WTC11 (cell line): ENCODE results near the gene SUV39H2. TPM values are rescaled to one million over a fixed set of nuclear protein-coding genes. Genes with fewer than 3 reads are reported as not detected.

Source experiments
- ATAC-seq: fragments of 200-7000 bp; cut with Tn5 transposase; 2 replicates; pipeline ENCODE4 v1.10.0; 2021; ENCODE audit warnings: mild to moderate bottlenecking, moderate library complexity
- CTCF ChIA-PET: fragments of 300-600 bp; sonication (Branson Sonifier 250); formaldehyde crosslinking; loops from one replicate; lab custom pipeline; 2021; ENCODE audit warnings: antibody characterized with exemption; lab: Charles Lee
- POLR2A ChIA-PET: fragments of 350-600 bp; sonication (Branson Sonifier 250); formaldehyde crosslinking; loops from one replicate; lab custom pipeline; 2021; ENCODE audit warnings: antibody characterized with exemption; lab: Charles Lee
- DNase-seq: peaks from one replicate; pipeline ENCODE4 v3.0.0; 2021; ENCODE audit warnings: low spot score
- H3K27ac Mint-ChIP-seq: 2 replicates; pipeline ENCODE4 v1.8.0; 2021; ENCODE audit warnings: mixed read lengths
- H3K27me3 Mint-ChIP-seq: 2 replicates; pipeline ENCODE4 v1.8.0; 2021; ENCODE audit warnings: low read depth, mild to moderate bottlenecking, moderate library complexity, mixed read lengths
- H3K36me3 Mint-ChIP-seq: 2 replicates; pipeline ENCODE4 v1.8.0; 2021; ENCODE audit warnings: mixed read lengths
- H3K4me1 Mint-ChIP-seq: 2 replicates; pipeline ENCODE4 v1.8.0; 2022; ENCODE audit warnings: mixed read lengths
- H3K4me3 Mint-ChIP-seq: 2 replicates; pipeline ENCODE4 v1.8.0; 2021; ENCODE audit warnings: mild to moderate bottlenecking, moderate library complexity, mixed read lengths
- H3K9me3 Mint-ChIP-seq: 2 replicates; pipeline ENCODE4 v1.8.0; 2021; ENCODE audit warnings: mixed read lengths
- FOXJ3 ChIP-seq: sonication (generic); formaldehyde crosslinking; IDR thresholded peaks from 2 replicates; pipeline ENCODE4 v1.9.0; 2021; ENCODE audit warnings: missing genetic modification reagents, mild to moderate bottlenecking, borderline replicate concordance
- GTF2I ChIP-seq: fragments of 250-450 bp; sonication (Bioruptor Pico); conservative IDR thresholded peaks from 2 replicates; pipeline ENCODE4 v1.4.0; 2021; ENCODE audit warnings: mild to moderate bottlenecking
- JUN ChIP-seq: sonication (generic); formaldehyde crosslinking; IDR thresholded peaks from 2 replicates; pipeline ENCODE4 v1.8.0; 2023; ENCODE audit warnings: mild to moderate bottlenecking, missing genetic modification reagents
- NFYB ChIP-seq: sonication (generic); formaldehyde crosslinking; conservative IDR thresholded peaks from 2 replicates; pipeline ENCODE4 v1.8.0; 2022; ENCODE audit warnings: low read depth, missing genetic modification reagents
- NR2C2 ChIP-seq: sonication (generic); formaldehyde crosslinking; IDR thresholded peaks from 2 replicates; pipeline ENCODE4 v1.8.0; 2022; ENCODE audit warnings: mild to moderate bottlenecking, missing genetic modification reagents
- OVOL2 ChIP-seq: fragments of 250-450 bp; sonication (Bioruptor Pico); IDR thresholded peaks from 2 replicates; pipeline ENCODE4 v1.9.0; 2021; ENCODE audit warnings: mild to moderate bottlenecking, borderline replicate concordance
- TEAD1 ChIP-seq: sonication (generic); formaldehyde crosslinking; IDR thresholded peaks from 2 replicates; pipeline ENCODE4 v1.8.0; 2022; ENCODE audit warnings: mild to moderate bottlenecking, missing genetic modification reagents
- ZBTB43 ChIP-seq: sonication (generic); formaldehyde crosslinking; IDR thresholded peaks from 2 replicates; pipeline ENCODE4 v1.8.1; 2023; ENCODE audit warnings: mild to moderate bottlenecking, missing genetic modification reagents
- ZMAT4 ChIP-seq: fragments of 250-450 bp; sonication (Bioruptor Pico); IDR thresholded peaks from 2 replicates; pipeline ENCODE4 v1.9.0; 2021; ENCODE audit warnings: mild to moderate bottlenecking
- ZNF219 ChIP-seq: sonication (generic); formaldehyde crosslinking; IDR thresholded peaks from 2 replicates; pipeline ENCODE4 v1.8.0; 2023; ENCODE audit warnings: missing genetic modification reagents, mild to moderate bottlenecking, borderline replicate concordance
- ZNF317 ChIP-seq: sonication (generic); formaldehyde crosslinking; IDR thresholded peaks from 2 replicates; pipeline ENCODE4 v1.8.1; 2023; ENCODE audit warnings: low read depth, mild to moderate bottlenecking, moderate library complexity, missing genetic modification reagents, borderline replicate concordance
- ZNF396 ChIP-seq: fragments of 250-450 bp; sonication (Bioruptor Pico); IDR thresholded peaks from 2 replicates; pipeline ENCODE4 v1.8.0; 2021; ENCODE audit warnings: mild to moderate bottlenecking, moderate library complexity, borderline replicate concordance
- ZNF532 ChIP-seq: fragments of 250-450 bp; sonication (Bioruptor Pico); IDR thresholded peaks from 2 replicates; pipeline ENCODE4 v1.9.0; 2021; ENCODE audit warnings: mild to moderate bottlenecking, borderline replicate concordance
- total RNA-seq: library from RNA; stranded (reverse); gene quantifications from 3 replicates; pipeline ENCODE4 v1.2.3, GENCODE V29; 2021
- TF ChIP-seq, protein P1 (sequence below): sonication (generic); formaldehyde crosslinking; IDR thresholded peaks from 2 replicates; pipeline ENCODE4 v1.8.0; 2022; ENCODE audit warnings: mild to moderate bottlenecking, missing genetic modification reagents
- TF ChIP-seq, protein P2 (sequence below): sonication (generic); formaldehyde crosslinking; IDR thresholded peaks from 2 replicates; pipeline ENCODE4 v1.8.1; 2023; ENCODE audit warnings: mild to moderate bottlenecking, missing genetic modification reagents, borderline replicate concordance
- TF ChIP-seq, protein P3 (sequence below): sonication (generic); formaldehyde crosslinking; IDR thresholded peaks from 2 replicates; pipeline ENCODE4 v1.8.0; 2022; ENCODE audit warnings: mild to moderate bottlenecking, missing genetic modification reagents
- TF ChIP-seq, protein P4 (sequence below): sonication (generic); formaldehyde crosslinking; IDR thresholded peaks from 2 replicates; pipeline ENCODE4 v1.8.1; 2022; ENCODE audit warnings: mild to moderate bottlenecking, missing genetic modification reagents, moderate library complexity, borderline replicate concordance
- TF ChIP-seq, protein P5 (sequence below): sonication (generic); formaldehyde crosslinking; IDR thresholded peaks from 2 replicates; pipeline ENCODE4 v1.8.0; 2022; ENCODE audit warnings: missing genetic modification reagents

The SUV39H2 gene
- total RNA-seq, 1 experiment from 2014 or later, result 41.4 TPM

DNA sequence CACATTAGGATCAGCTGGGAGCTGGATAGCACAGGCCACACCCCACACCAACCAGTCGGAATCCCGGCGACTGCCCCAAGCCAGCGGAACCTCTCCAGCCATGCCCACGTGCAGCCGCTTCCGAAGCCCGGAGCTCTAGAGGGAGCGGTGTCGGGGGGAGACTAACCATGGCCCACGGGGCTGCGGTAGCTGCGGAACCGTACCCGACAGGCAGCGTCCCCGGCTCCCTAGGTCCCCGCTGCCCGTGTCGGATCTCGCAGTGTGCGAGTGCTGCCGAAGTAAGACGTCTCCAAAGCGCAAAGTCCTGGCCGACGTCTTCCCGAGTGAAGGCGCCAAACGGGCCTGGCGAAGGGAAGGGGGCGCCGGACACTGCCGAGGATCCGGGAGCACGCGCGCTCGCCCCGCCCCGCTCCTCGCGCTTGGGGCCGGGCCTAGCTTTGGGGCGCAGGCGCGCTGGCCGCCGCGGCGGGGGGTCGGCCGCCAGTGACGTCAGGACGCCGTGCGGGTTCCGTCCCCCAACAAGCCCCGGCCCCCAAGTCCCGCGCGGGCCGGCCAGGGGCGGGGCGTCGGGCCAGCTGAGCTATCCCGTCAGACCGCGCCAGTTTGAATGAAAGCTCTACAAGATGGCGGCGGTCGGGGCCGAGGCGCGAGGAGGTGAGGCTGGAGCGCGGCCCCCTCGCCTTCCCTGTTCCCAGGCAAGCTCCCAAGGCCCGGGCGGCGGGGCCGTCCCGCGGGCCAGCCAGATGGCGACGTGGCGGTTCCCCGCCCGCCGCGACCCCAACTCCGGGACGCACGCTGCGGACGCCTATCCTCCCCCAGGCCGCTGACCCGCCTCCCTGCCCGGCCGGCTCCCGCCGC, at the start of gene SUV39H2 (continued):
- TF ChIP-seq, protein P1, sequence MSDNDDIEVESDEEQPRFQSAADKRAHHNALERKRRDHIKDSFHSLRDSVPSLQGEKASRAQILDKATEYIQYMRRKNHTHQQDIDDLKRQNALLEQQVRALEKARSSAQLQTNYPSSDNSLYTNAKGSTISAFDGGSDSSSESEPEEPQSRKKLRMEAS, result peak; percentile 94
- TF ChIP-seq ZBTB43 (CRISPR knock-in tag), result peak; percentile 36; the same call in 1 of the 2 replicates
- no peak for TF ChIP-seq NR2C2 (CRISPR knock-in tag)
- TF ChIP-seq ZNF317 (CRISPR knock-in tag), result no peak
- TF ChIP-seq FOXJ3, result no peak
- TF ChIP-seq JUN (CRISPR knock-in tag), result peak; percentile 90; the same call in 1 of the 2 replicates
- TF ChIP-seq, protein P2, sequence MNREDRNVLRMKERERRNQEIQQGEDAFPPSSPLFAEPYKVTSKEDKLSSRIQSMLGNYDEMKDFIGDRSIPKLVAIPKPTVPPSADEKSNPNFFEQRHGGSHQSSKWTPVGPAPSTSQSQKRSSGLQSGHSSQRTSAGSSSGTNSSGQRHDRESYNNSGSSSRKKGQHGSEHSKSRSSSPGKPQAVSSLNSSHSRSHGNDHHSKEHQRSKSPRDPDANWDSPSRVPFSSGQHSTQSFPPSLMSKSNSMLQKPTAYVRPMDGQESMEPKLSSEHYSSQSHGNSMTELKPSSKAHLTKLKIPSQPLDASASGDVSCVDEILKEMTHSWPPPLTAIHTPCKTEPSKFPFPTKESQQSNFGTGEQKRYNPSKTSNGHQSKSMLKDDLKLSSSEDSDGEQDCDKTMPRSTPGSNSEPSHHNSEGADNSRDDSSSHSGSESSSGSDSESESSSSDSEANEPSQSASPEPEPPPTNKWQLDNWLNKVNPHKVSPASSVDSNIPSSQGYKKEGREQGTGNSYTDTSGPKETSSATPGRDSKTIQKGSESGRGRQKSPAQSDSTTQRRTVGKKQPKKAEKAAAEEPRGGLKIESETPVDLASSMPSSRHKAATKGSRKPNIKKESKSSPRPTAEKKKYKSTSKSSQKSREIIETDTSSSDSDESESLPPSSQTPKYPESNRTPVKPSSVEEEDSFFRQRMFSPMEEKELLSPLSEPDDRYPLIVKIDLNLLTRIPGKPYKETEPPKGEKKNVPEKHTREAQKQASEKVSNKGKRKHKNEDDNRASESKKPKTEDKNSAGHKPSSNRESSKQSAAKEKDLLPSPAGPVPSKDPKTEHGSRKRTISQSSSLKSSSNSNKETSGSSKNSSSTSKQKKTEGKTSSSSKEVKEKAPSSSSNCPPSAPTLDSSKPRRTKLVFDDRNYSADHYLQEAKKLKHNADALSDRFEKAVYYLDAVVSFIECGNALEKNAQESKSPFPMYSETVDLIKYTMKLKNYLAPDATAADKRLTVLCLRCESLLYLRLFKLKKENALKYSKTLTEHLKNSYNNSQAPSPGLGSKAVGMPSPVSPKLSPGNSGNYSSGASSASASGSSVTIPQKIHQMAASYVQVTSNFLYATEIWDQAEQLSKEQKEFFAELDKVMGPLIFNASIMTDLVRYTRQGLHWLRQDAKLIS, result no peak
- TF ChIP-seq TEAD1, result peak; percentile 79; the same call in 1 of the 2 replicates
- TF ChIP-seq, protein P3, sequence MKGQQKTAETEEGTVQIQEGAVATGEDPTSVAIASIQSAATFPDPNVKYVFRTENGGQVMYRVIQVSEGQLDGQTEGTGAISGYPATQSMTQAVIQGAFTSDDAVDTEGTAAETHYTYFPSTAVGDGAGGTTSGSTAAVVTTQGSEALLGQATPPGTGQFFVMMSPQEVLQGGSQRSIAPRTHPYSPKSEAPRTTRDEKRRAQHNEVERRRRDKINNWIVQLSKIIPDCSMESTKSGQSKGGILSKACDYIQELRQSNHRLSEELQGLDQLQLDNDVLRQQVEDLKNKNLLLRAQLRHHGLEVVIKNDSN, result peak; percentile 72
- no peak for TF ChIP-seq GTF2I (CRISPR knock-in tag)
- TF ChIP-seq ZNF532 (CRISPR knock-in tag), result no peak

DNA sequence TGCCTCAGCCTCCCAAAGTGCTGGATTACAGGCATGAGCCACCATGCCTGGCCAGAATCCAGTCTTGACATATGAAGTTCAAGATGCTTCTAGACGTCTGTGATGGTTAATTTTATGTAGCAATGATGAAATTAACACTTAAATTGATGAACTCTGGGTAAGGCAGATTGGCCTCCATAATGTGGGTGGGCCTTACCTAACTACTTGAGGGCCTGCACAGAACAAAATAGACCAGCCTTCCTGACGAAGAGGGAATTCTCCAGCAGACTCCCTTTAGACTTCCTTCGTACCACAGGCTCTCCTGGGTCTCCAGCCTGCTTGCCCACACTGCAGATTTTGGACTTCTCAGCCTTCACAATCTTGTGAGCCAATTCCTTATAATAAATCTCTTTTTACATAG, 45.6 kb upstream of the SUV39H2 start:
- ATAC-seq (no peak), DNase-seq (no peak)
- H3K9me3 Mint-ChIP-seq, result no peaks in the 10 kb centered on the region
- TF ChIP-seq ZMAT4 (CRISPR knock-in tag), result no peak
- TF ChIP-seq ZNF317 (CRISPR knock-in tag), result no peak
- no peak for TF ChIP-seq ZNF219 (CRISPR knock-in tag)
- no peak for TF ChIP-seq NR2C2 (CRISPR knock-in tag)
- TF ChIP-seq ZNF396 (CRISPR knock-in tag), result no peak
- TF ChIP-seq, protein P4, sequence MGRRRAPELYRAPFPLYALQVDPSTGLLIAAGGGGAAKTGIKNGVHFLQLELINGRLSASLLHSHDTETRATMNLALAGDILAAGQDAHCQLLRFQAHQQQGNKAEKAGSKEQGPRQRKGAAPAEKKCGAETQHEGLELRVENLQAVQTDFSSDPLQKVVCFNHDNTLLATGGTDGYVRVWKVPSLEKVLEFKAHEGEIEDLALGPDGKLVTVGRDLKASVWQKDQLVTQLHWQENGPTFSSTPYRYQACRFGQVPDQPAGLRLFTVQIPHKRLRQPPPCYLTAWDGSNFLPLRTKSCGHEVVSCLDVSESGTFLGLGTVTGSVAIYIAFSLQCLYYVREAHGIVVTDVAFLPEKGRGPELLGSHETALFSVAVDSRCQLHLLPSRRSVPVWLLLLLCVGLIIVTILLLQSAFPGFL, result no peak
- no peak for TF ChIP-seq NFYB (CRISPR knock-in tag)
- TF ChIP-seq OVOL2 (CRISPR knock-in tag), result no peak
- TF ChIP-seq, protein P5, sequence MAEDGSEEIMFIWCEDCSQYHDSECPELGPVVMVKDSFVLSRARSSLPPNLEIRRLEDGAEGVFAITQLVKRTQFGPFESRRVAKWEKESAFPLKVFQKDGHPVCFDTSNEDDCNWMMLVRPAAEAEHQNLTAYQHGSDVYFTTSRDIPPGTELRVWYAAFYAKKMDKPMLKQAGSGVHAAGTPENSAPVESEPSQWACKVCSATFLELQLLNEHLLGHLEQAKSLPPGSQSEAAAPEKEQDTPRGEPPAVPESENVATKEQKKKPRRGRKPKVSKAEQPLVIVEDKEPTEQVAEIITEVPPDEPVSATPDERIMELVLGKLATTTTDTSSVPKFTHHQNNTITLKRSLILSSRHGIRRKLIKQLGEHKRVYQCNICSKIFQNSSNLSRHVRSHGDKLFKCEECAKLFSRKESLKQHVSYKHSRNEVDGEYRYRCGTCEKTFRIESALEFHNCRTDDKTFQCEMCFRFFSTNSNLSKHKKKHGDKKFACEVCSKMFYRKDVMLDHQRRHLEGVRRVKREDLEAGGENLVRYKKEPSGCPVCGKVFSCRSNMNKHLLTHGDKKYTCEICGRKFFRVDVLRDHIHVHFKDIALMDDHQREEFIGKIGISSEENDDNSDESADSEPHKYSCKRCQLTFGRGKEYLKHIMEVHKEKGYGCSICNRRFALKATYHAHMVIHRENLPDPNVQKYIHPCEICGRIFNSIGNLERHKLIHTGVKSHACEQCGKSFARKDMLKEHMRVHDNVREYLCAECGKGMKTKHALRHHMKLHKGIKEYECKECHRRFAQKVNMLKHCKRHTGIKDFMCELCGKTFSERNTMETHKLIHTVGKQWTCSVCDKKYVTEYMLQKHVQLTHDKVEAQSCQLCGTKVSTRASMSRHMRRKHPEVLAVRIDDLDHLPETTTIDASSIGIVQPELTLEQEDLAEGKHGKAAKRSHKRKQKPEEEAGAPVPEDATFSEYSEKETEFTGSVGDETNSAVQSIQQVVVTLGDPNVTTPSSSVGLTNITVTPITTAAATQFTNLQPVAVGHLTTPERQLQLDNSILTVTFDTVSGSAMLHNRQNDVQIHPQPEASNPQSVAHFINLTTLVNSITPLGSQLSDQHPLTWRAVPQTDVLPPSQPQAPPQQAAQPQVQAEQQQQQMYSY (CRISPR knock-in tag), result no peak
- no peak overlapping the region for H3K4me3 Mint-ChIP-seq
- CTCF ChIA-PET, result no interaction called here
- POLR2A ChIA-PET, result no interaction called here
- H3K4me1 Mint-ChIP-seq, result peaks cover 18% of the 10 kb centered on the region
- no peaks in the 10 kb centered on the region for H3K27me3 Mint-ChIP-seq
- H3K36me3 Mint-ChIP-seq, result no peaks in the 10 kb centered on the region
- no peak overlapping the region for H3K27ac Mint-ChIP-seq
